DND-41 (cell line): Measurements from ENCODE around the gene RNF14.

Experiments
- ATAC-seq: fragments of 200-7000 bp; cut with Tn5 transposase; 3 replicates; pipeline ENCODE4 v1.9.1; 2021; ENCODE audit warnings: low read depth; ENCODE audit not compliant: insufficient read depth
- DNase-seq: peaks from one replicate; pipeline ENCODE4 v3.0.0-alpha.2; 2020
- H2AFZ ChIP-seq: 2 replicates; pipeline ENCODE4 v1.6.0; 2012; ENCODE audit warnings: low read depth, low read length
- H3K27ac ChIP-seq: 2 replicates; pipeline ENCODE4 v1.5.1; 2012; ENCODE audit warnings: low read length, inconsistent platforms
- H3K27me3 ChIP-seq: fragments of 200-600 bp; sonication (generic); 2 replicates; pipeline ENCODE4 v1.6.0; 2012; ENCODE audit warnings: low read length, mild to moderate bottlenecking, inconsistent platforms; ENCODE audit not compliant: insufficient read depth, poor library complexity
- H3K36me3 ChIP-seq: 2 replicates; pipeline ENCODE4 v1.5.1; 2012; ENCODE audit warnings: low read length, inconsistent platforms; ENCODE audit not compliant: insufficient read depth
- H3K4me1 ChIP-seq: 2 replicates; pipeline ENCODE4 v1.5.1; 2012; ENCODE audit warnings: mild to moderate bottlenecking, low read length; ENCODE audit not compliant: insufficient read depth
- H3K4me2 ChIP-seq: 2 replicates; pipeline ENCODE4 v1.6.0; 2012; ENCODE audit warnings: mild to moderate bottlenecking, moderate library complexity, low read length, inconsistent platforms; ENCODE audit not compliant: insufficient read depth
- H3K4me3 ChIP-seq, 2 experiments: fragments of 200-600 bp in 1 of 2; shearing (Covaris generic) in 1 of 2; 2 replicates each; pipeline ENCODE4 v1.5.1; 2012 to 2016; ENCODE audit warnings: inconsistent platforms in 2 of 2, low read length in 2 of 2, mild to moderate bottlenecking in 2 of 2, low read depth in 1 of 2, moderate library complexity in 1 of 2
- H3K79me2 ChIP-seq: 2 replicates; pipeline ENCODE4 v1.6.0; 2012; ENCODE audit warnings: low read length, inconsistent platforms; ENCODE audit not compliant: insufficient read depth
- H3K9ac ChIP-seq: 2 replicates; pipeline ENCODE4 v1.6.0; 2012; ENCODE audit warnings: low read depth, mild to moderate bottlenecking, inconsistent platforms, low read length, moderate library complexity
- H3K9me3 ChIP-seq: 2 replicates; pipeline ENCODE4 v1.5.1; 2012; ENCODE audit warnings: low read length, moderate library complexity, mild to moderate bottlenecking, inconsistent platforms; ENCODE audit not compliant: insufficient read depth, severe bottlenecking
- H4K20me1 ChIP-seq: 2 replicates; pipeline ENCODE4 v1.6.0; 2012; ENCODE audit warnings: low read length; ENCODE audit not compliant: insufficient read depth
- EZH2 ChIP-seq: IDR thresholded peaks from 3 replicates; pipeline ENCODE4 v1.6.1; 2012; ENCODE audit warnings: borderline replicate concordance, low read depth, mild to moderate bottlenecking, moderate library complexity, low read length, inconsistent platforms; ENCODE audit not compliant: severe bottlenecking
- TF ChIP-seq, protein P1 (sequence below): IDR thresholded peaks from 2 replicates; pipeline ENCODE4 v1.5.1; 2012; ENCODE audit warnings: borderline replicate concordance, low read length, moderate library complexity, mild to moderate bottlenecking; ENCODE audit not compliant: poor library complexity, severe bottlenecking; ENCODE audit errors: extremely low read depth

Gene RNF14

DNA sequence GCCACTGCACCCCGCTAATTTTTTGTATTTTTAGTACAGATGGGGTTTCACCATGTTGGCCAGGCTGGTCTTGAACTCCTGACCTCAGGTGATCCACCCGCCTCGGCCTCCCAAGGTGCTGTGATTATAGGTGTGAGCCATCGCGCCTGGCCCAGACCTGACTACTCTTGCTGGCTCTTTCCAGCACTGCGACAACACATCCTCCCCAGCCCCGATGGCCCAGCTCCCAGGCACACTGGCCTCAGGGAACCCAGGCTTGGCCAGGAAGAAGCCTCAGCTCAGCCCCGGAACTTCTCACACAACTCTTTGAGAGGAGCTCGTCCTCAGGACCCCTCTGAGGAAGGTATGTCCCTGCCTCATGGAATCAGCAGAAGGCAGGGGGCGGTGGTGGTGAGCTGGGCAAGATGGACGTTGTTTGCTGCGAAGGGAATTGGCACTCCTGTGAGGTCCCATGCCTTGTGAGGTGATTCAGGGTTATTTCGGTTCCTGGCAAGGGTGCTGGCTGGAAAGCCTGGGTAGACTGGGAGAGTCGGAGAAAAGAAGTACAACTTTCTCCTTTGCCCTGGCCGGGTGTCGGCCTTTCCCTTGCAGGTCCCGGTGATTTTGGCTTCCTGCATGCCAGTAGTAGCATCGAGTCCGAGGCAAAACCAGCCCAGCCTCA, 39.4 kb upstream of the RNF14 start:
- H2AFZ ChIP-seq, result no peak overlapping the region
- peaks cover 83% of the 10 kb centered on the region for H3K36me3 ChIP-seq
- peaks cover 6% of the 10 kb centered on the region for H3K4me1 ChIP-seq
- H3K9ac ChIP-seq, result no peak overlapping the region
- no peak overlapping the region for H3K4me2 ChIP-seq
- peaks cover 3% of the 10 kb centered on the region; the same call in 1 of the 2 replicates for H4K20me1 ChIP-seq
- ATAC-seq, result no peak
- TF ChIP-seq EZH2, result no peak
- TF ChIP-seq, protein P1, sequence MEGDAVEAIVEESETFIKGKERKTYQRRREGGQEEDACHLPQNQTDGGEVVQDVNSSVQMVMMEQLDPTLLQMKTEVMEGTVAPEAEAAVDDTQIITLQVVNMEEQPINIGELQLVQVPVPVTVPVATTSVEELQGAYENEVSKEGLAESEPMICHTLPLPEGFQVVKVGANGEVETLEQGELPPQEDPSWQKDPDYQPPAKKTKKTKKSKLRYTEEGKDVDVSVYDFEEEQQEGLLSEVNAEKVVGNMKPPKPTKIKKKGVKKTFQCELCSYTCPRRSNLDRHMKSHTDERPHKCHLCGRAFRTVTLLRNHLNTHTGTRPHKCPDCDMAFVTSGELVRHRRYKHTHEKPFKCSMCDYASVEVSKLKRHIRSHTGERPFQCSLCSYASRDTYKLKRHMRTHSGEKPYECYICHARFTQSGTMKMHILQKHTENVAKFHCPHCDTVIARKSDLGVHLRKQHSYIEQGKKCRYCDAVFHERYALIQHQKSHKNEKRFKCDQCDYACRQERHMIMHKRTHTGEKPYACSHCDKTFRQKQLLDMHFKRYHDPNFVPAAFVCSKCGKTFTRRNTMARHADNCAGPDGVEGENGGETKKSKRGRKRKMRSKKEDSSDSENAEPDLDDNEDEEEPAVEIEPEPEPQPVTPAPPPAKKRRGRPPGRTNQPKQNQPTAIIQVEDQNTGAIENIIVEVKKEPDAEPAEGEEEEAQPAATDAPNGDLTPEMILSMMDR, result no peak
- no peak overlapping the region for H3K4me3 ChIP-seq
- H3K79me2 ChIP-seq, result peaks cover 5% of the 10 kb centered on the region; the same call in 1 of the 2 replicates
- H3K9me3 ChIP-seq, result no peaks in the 10 kb centered on the region
- no peak overlapping the region for H3K27ac ChIP-seq
- DNase-seq, result no peak
- H3K27me3 ChIP-seq, result no peaks in the 10 kb centered on the region

DNA sequence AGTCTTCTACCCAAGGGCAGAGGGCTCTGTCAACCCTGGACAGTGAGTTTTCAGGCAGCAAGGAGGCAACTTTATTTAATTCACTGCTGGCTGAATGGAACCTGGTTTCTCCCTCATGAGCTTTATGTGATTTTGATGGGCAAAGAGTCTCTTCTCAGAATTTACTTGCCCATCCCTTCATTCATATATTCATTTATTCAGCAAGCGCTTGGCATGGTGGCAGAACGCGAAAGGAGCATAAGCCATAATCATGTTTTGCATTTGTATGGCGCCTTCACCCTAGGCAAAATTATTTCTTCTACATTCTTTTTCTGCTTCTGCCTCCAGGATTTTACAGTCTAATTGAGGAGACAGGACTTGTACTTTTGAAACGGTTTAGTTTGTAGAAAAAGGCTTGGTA, 37.2 kb upstream of the RNF14 start:
- Histone ChIP-seq H3K4me2 (no peak overlapping the region), H3K4me3 (no peak overlapping the region), H3K27ac (no peak overlapping the region), H2AFZ (no peak overlapping the region), H3K27me3 (no peaks in the 10 kb centered on the region), H3K79me2 (no peaks in the 10 kb centered on the region), H3K9me3 (no peaks in the 10 kb centered on the region), H3K9ac (no peak overlapping the region), H4K20me1 (no peaks in the 10 kb centered on the region), H3K36me3 (peaks cover 90% of the 10 kb centered on the region), H3K4me1 (no peaks in the 10 kb centered on the region)
- ATAC-seq, result no peak
- DNase-seq, result no peak
- TF ChIP-seq EZH2, result no peak
- TF ChIP-seq, protein P1, result no peak

DNA sequence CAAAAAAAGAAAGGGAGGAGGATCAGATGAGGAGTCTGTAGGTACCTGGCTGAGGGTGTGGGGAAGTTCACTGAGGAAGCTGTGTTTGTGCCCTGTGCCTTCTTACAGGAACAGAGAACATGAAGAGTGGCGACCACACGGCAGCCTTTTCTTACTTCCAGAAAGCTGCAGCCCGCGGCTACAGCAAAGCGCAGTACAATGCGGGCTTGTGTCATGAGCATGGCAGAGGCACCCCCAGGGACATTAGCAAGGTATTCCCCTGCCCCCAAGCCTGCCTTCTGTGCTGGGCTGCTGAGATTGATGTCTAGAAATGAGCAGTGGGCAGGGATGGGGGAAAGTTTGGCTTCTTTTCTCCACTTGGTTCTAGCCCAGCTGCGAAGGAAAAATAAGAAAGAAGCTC, 35.8 kb upstream of the RNF14 start:
- H3K36me3 ChIP-seq, result peaks cover 86% of the 10 kb centered on the region
- H3K27ac ChIP-seq, result no peak overlapping the region
- H3K79me2 ChIP-seq, result no peaks in the 10 kb centered on the region
- H3K4me2 ChIP-seq, result no peak overlapping the region
- no peaks in the 10 kb centered on the region for H4K20me1 ChIP-seq
- no peak overlapping the region for H3K4me3 ChIP-seq
- no peak overlapping the region for H2AFZ ChIP-seq
- no peak overlapping the region for H3K9ac ChIP-seq
- ATAC-seq (no peak), DNase-seq (no peak)
- no peaks in the 10 kb centered on the region for H3K4me1 ChIP-seq
- no peaks in the 10 kb centered on the region for H3K9me3 ChIP-seq
- no peak for TF ChIP-seq EZH2
- TF ChIP-seq, protein P1, result no peak
- no peaks in the 10 kb centered on the region for H3K27me3 ChIP-seq
